ENCODE measurements around the gene ARMC7. TPM values are rescaled to one million over a fixed set of nuclear protein-coding genes. Genes with fewer than 3 reads are reported as not detected.

ARMC7 gene
- total RNA-seq, 1 experiment from 2014 or later: 19.2 TPM

DNA sequence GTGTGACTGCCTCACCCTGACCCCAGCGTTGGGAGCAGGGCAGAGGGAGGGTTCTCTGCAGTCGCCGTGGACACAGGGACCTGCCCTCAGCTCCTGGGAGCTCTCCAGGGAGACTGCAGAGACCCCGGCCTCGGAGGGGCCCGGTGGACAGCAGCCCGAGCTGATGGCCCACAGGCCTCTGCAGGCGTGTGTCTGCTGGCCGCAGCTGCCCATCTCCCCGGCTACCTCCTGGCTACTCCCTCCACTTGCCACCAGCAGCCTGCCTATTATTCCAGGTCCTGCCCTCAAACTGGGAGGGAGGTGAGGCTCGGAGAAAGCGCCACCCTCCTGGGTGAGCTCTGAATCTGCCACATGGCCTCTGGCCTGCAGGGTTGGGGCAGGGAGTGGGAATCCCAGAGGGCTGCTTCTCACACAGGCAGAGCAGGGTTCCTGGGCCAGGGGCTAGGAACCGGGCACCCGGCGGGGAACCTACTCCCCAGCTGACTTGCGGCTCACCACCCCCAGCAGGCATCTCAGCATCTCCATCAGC lies 14.8 kb upstream of the ARMC7 start:
- BruUV-seq (replicated peaks): no TSS peak
- POLR2A ChIA-PET (ENCODE audit: unreplicated experiment): no interaction called here
- H3K27ac ChIP-seq: peak overlapping the region; percentile 89

DNA sequence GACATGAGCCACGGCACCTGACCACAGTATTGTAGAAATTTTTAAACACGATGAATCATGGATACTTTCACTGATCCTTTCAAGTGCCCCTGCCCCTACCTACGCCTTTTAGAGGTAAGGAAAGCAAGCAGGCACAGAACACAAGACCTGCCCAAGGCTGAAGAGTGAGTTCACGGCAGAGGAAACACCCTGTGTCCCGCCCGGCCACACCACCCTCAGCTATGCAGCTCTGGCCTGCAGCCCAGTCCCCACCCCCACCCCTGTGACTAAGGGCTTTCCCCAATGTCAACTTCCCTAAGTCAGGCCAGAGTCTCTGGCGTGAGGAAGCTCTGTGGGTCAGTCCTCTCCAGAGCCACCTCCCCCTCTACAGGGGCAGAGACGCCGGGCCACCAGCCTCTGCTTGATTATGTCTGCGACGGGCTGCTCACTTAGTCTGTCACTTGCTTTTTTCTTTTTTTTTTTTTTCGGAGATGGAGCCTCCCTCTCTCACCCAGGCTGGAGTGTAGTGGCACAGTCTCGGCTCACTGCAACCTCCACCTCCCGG lies 13.6 kb upstream of the ARMC7 start:
- ChIA-PET POLR2A (ENCODE audit: unreplicated experiment) (interaction anchor here (0.6 to 0.7 kb wide), 4 partner anchors 8 to 243 kb away, joined by 3 to 5 read pairs (median 4); partner anchors contain the start of genes NUP85 and SLC16A5), CTCF (interaction anchor here (0.5 kb wide), 3 partner anchors 19 to 26 kb away, joined by 3 to 6 read pairs (median 5); no protein-coding TSS in a partner anchor)
- Histone ChIP-seq H3K27me3 (ENCODE audit: insufficient read depth, low read depth) (no peaks in the 10 kb centered on the region), H3K9me2 (ENCODE audit: insufficient read depth) (no peaks in the 10 kb centered on the region), H3K4me2 (peak overlapping the region; percentile 73), H3K27ac (peak overlapping the region; percentile 89), H3F3A (ENCODE audit: insufficient read depth, low read depth) (peaks cover 54% of the 10 kb centered on the region), H3K79me2 (ENCODE audit: low read depth) (peaks cover 67% of the 10 kb centered on the region), H3K36me3 (ENCODE audit: low read depth) (peaks cover 33% of the 10 kb centered on the region), H3K4me1 (replicated peaks; ENCODE audit: insufficient read depth) (peaks cover 58% of the 10 kb centered on the region), H3K4me3 (no peak overlapping the region; the same call in 1 of the 2 replicates), H3K9me3 (ENCODE audit: insufficient read depth, low read depth) (no peaks in the 10 kb centered on the region), H4K20me1 (ENCODE audit: insufficient read depth) (peaks cover 9% of the 10 kb centered on the region), H2AFZ (no peak overlapping the region)
- intact Hi-C loops (cut with micrococcal nuclease; ENCODE audit: unreplicated experiment): loop anchor here (1.0 to 2.0 kb wide), 3 partner anchors 13 to 49 kb away; partner anchors contain the start of genes ARMC7, ATP5PD and KCTD2
- no TSS peak for BruUV-seq (replicated peaks)
- TF ChIP-seq, protein P1, sequence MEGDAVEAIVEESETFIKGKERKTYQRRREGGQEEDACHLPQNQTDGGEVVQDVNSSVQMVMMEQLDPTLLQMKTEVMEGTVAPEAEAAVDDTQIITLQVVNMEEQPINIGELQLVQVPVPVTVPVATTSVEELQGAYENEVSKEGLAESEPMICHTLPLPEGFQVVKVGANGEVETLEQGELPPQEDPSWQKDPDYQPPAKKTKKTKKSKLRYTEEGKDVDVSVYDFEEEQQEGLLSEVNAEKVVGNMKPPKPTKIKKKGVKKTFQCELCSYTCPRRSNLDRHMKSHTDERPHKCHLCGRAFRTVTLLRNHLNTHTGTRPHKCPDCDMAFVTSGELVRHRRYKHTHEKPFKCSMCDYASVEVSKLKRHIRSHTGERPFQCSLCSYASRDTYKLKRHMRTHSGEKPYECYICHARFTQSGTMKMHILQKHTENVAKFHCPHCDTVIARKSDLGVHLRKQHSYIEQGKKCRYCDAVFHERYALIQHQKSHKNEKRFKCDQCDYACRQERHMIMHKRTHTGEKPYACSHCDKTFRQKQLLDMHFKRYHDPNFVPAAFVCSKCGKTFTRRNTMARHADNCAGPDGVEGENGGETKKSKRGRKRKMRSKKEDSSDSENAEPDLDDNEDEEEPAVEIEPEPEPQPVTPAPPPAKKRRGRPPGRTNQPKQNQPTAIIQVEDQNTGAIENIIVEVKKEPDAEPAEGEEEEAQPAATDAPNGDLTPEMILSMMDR (conservative IDR thresholded peaks at IDR 0.05): no peak
- TF ChIP-seq EZH2 (IDR thresholded peaks at IDR 0.05; ENCODE audit: low read depth): no peak
- peak; percentile 89 to 99 for DNase-seq

More for the DNA sequence above, 14.8 kb upstream of the ARMC7 start:
- Histone ChIP-seq H3K36me3 (ENCODE audit: low read depth) (peaks cover 26% of the 10 kb centered on the region; the same call in 1 of the 2 replicates), H3K27me3 (ENCODE audit: insufficient read depth, low read depth) (no peaks in the 10 kb centered on the region), H3K4me2 (peak overlapping the region; percentile 90), H4K20me1 (ENCODE audit: insufficient read depth) (peaks cover 4% of the 10 kb centered on the region; the same call in 1 of the 2 replicates), H2AFZ (no peak overlapping the region), H3K4me3 (no peak overlapping the region), H3K79me2 (ENCODE audit: low read depth) (peaks cover 76% of the 10 kb centered on the region), H3K4me1 (replicated peaks; ENCODE audit: insufficient read depth) (peaks cover 70% of the 10 kb centered on the region), H3F3A (ENCODE audit: insufficient read depth, low read depth) (peaks cover 62% of the 10 kb centered on the region), H3K9me2 (ENCODE audit: insufficient read depth) (no peaks in the 10 kb centered on the region), H3K9me3 (ENCODE audit: insufficient read depth, low read depth) (no peaks in the 10 kb centered on the region)
- TF ChIP-seq EZH2 (IDR thresholded peaks at IDR 0.05; ENCODE audit: low read depth): no peak
- TF ChIP-seq, protein P1 (conservative IDR thresholded peaks at IDR 0.05): no peak
- no peak for DNase-seq
- CTCF ChIA-PET: interaction anchor here (0.5 kb wide), 2 partner anchors 76 to 237 kb away, joined by 4 to 6 read pairs; no protein-coding TSS in a partner anchor
- intact Hi-C loops (cut with micrococcal nuclease; ENCODE audit: unreplicated experiment): no loop called here

DNA sequence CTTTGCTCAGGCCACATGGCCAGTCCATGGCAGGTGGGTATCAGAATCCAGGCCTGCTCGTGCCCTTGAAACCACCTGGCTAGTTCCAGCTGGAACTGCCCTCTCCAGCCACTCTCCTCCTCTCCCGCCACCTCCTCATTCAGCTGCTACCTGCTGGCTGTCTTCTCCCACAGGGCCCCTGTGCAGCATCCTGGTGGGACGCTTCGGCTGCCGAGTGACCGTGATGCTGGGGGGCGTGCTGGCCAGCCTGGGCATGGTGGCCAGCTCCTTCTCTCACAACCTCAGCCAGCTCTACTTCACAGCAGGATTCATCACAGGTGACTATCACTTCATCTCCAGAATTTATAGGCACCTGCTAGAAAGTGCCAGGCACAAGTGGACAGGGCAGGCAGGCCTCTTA lies 11.9 kb upstream of the ARMC7 start:
- TF ChIP-seq, protein P1 (conservative IDR thresholded peaks at IDR 0.05): no peak
- no peak for TF ChIP-seq EZH2 (IDR thresholded peaks at IDR 0.05; ENCODE audit: low read depth)
- Histone ChIP-seq H3K4me2 (no peak overlapping the region), H3K36me3 (ENCODE audit: low read depth) (peaks cover 34% of the 10 kb centered on the region), H3K27me3 (ENCODE audit: insufficient read depth, low read depth) (no peaks in the 10 kb centered on the region), H2AFZ (no peak overlapping the region), H3K4me1 (replicated peaks; ENCODE audit: insufficient read depth) (peaks cover 41% of the 10 kb centered on the region), H4K20me1 (ENCODE audit: insufficient read depth) (peaks cover 8% of the 10 kb centered on the region), H3K9me2 (ENCODE audit: insufficient read depth) (no peaks in the 10 kb centered on the region), H3K9me3 (ENCODE audit: insufficient read depth, low read depth) (no peaks in the 10 kb centered on the region), H3F3A (ENCODE audit: insufficient read depth, low read depth) (peaks cover 46% of the 10 kb centered on the region), H3K27ac (no peak overlapping the region), H3K4me3 (no peak overlapping the region), H3K79me2 (ENCODE audit: low read depth) (peaks cover 50% of the 10 kb centered on the region)
- CTCF ChIA-PET: interaction anchor here (0.7 kb wide), 1 partner anchor 38 kb away, joined by 3 read pairs; no protein-coding TSS in a partner anchor
- intact Hi-C loops (cut with micrococcal nuclease; ENCODE audit: unreplicated experiment): loop anchor here (2.0 kb wide), 1 partner anchor 51 kb away; the partner anchor contains the start of genes ATP5PD and KCTD2
- no peak for DNase-seq
- BruUV-seq (replicated peaks): no TSS peak
- POLR2A ChIA-PET (ENCODE audit: unreplicated experiment): no interaction called here
